OCI-LY7 (cell line): ENCODE data around the gene C11orf42. TPM values are rescaled to one million over a fixed set of nuclear protein-coding genes. Genes with fewer than 3 reads are reported as not detected.

Source experiments
- BruUV-seq: library from RNA; stranded (reverse); fragments of 400-500 nt; replicated peaks from 2 replicates; lab custom pipeline; 2021; lab: Mats Ljungman, UMichigan
- CTCF ChIA-PET: fragments of 300-600 bp; sonication (Branson Sonifier 250); formaldehyde crosslinking; loops from one replicate; lab custom pipeline; 2022; ENCODE audit warnings: antibody characterized with exemption; ENCODE audit not compliant: unreplicated experiment; lab: Charles Lee
- POLR2A ChIA-PET: fragments of 300-600 bp; sonication (Branson Sonifier 250); formaldehyde crosslinking; loops from one replicate; lab custom pipeline; 2022; ENCODE audit warnings: antibody characterized with exemption; lab: Charles Lee
- DNase-seq: peaks from one replicate; pipeline ENCODE4 v3.0.0-alpha.2; 2015; ENCODE audit warnings: low spot score
- H2AFZ ChIP-seq: fragments of 200-600 bp; sonication (generic), shearing (Covaris generic); 2 replicates; pipeline ENCODE4 v1.6.1; 2014; ENCODE audit warnings: mild to moderate bottlenecking, antibody characterized with exemption, low read length, moderate library complexity
- H3K27ac ChIP-seq: fragments of 200-600 bp; sonication (generic); 2 replicates; pipeline ENCODE4 v1.5.1; 2014; ENCODE audit warnings: mixed run types, low read depth, mild to moderate bottlenecking, moderate library complexity, low read length, inconsistent platforms; ENCODE audit not compliant: poor library complexity, severe bottlenecking
- H3K36me3 ChIP-seq: fragments of 200-600 bp; sonication (generic); 2 replicates; pipeline ENCODE4 v1.6.1; 2014; ENCODE audit warnings: mild to moderate bottlenecking, antibody characterized with exemption, low read length, moderate library complexity, mixed read lengths; ENCODE audit not compliant: insufficient read depth
- H3K4me1 ChIP-seq: fragments of 200-600 bp; sonication (generic); 2 replicates; pipeline ENCODE4 v1.5.1; 2014; ENCODE audit warnings: mild to moderate bottlenecking, low read length; ENCODE audit not compliant: insufficient read depth, poor library complexity, severe bottlenecking
- H3K4me2 ChIP-seq: fragments of 200-600 bp; sonication (generic); 2 replicates; pipeline ENCODE4 v1.6.1; 2014; ENCODE audit warnings: mild to moderate bottlenecking, low read length
- H3K4me3 ChIP-seq: fragments of 200-600 bp; sonication (generic); 2 replicates; pipeline ENCODE4 v1.5.1; 2014; ENCODE audit warnings: mild to moderate bottlenecking, low read depth, low read length; ENCODE audit not compliant: poor library complexity, severe bottlenecking
- H3K79me2 ChIP-seq: fragments of 200-600 bp; sonication (generic); 2 replicates; pipeline ENCODE4 v1.6.1; 2016; ENCODE audit warnings: low read depth, mild to moderate bottlenecking, low read length, moderate library complexity, mixed read lengths; ENCODE audit not compliant: insufficient read depth
- H3K9me2 ChIP-seq: fragments of 200-600 bp; sonication (generic); 2 replicates; pipeline ENCODE4 v1.6.1; 2016; ENCODE audit warnings: mild to moderate bottlenecking, low read length, mixed read lengths; ENCODE audit not compliant: insufficient read depth
- H3K9me3 ChIP-seq: fragments of 200-600 bp; sonication (generic); 2 replicates; pipeline ENCODE4 v1.6.1; 2014; ENCODE audit warnings: mild to moderate bottlenecking, mixed run types, low read length, mixed read lengths
- H4K20me1 ChIP-seq: fragments of 200-600 bp; sonication (generic); 2 replicates; pipeline ENCODE4 v1.6.1; 2014; ENCODE audit warnings: mild to moderate bottlenecking, antibody characterized with exemption, low read length, moderate library complexity, mixed read lengths; ENCODE audit not compliant: insufficient read depth
- EZH2phosphoT487 ChIP-seq: fragments of 200-600 bp; sonication (generic); IDR thresholded peaks from 2 replicates; pipeline ENCODE4 v1.6.1; 2018; ENCODE audit warnings: low read depth, borderline replicate concordance, mild to moderate bottlenecking, mixed run types, antibody characterized with exemption, low read length, moderate library complexity, mixed read lengths
- intact Hi-C: fragments of 100-400 bp; cut with micrococcal nuclease; formaldehyde crosslinking; loops from one replicate; pipeline ENCODE4 v1.10.0; 2022; ENCODE audit not compliant: unreplicated experiment
- total RNA-seq, 2 experiments: library from RNA; depleted of rRNA in 1 of 2; stranded (reverse); fragments of >200 nt in 1 of 2; shearing (Covaris generic) in 1 of 2; gene quantifications; 2 replicates each; pipeline ENCODE4 v1.2.3, GENCODE V29; 2014 to 2022
- TF ChIP-seq, protein P1 (sequence below): fragments of 200-600 bp; sonication (generic); conservative IDR thresholded peaks from 2 replicates; pipeline ENCODE4 v1.5.1; 2014; ENCODE audit warnings: mild to moderate bottlenecking, antibody characterized with exemption, low read length, moderate library complexity, mixed read lengths

Gene C11orf42
- total RNA-seq, 2 experiments from 2014 or later, result not detected

DNA sequence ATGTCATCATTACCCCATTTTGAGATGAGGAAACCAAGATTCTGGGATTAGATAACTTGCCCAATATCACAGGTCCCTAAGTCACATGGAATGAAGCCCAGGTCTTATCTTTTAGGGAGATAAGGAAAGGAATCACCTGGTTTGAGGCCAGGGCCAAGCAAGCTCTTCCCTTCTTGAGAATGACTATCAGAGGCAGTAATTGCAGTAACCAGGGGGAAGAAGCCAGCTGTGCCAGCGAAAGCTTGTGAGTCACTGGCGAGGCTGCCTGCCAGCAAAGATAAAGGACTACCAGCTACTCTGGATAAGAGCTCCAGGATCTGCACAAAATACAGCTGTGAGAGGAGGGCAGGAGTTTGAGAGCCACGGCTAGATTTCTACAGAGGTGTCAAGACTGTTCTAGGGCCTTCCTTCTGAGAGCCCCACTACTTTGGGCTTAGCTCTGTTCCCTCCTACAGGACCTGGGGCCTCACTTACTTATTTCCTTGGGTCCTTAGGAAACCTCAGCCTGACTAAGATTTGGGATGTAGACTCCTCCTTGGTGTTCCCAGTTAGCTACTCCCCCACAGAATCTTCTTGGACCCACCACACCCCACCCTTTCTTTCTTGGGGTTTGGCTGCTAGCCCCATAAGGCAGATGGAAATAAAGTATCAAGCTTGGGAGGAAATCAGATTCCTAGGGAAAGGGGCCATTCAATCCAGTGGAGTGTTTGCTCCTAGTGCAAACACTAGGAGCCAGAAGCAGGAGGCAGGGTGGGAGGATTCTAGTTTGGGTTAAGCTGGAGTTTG is 44.6 kb downstream of the C11orf42 start:
- no peak for DNase-seq
- TF ChIP-seq EZH2phosphoT487, result no peak
- TF ChIP-seq, protein P1, sequence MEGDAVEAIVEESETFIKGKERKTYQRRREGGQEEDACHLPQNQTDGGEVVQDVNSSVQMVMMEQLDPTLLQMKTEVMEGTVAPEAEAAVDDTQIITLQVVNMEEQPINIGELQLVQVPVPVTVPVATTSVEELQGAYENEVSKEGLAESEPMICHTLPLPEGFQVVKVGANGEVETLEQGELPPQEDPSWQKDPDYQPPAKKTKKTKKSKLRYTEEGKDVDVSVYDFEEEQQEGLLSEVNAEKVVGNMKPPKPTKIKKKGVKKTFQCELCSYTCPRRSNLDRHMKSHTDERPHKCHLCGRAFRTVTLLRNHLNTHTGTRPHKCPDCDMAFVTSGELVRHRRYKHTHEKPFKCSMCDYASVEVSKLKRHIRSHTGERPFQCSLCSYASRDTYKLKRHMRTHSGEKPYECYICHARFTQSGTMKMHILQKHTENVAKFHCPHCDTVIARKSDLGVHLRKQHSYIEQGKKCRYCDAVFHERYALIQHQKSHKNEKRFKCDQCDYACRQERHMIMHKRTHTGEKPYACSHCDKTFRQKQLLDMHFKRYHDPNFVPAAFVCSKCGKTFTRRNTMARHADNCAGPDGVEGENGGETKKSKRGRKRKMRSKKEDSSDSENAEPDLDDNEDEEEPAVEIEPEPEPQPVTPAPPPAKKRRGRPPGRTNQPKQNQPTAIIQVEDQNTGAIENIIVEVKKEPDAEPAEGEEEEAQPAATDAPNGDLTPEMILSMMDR, result no peak
- no peaks in the 10 kb centered on the region for H3K9me2 ChIP-seq
- POLR2A ChIA-PET, result interaction anchor here (0.6 to 1.2 kb wide), 3 partner anchors 9 to 148 kb away, joined by 5 to 16 read pairs (median 7); no protein-coding TSS in a partner anchor
- H3K79me2 ChIP-seq, result no peaks in the 10 kb centered on the region
- no peaks in the 10 kb centered on the region for H4K20me1 ChIP-seq
- CTCF ChIA-PET, result no interaction called here
- H2AFZ ChIP-seq, result no peak overlapping the region
- no peak overlapping the region for H3K4me3 ChIP-seq
- H3K4me2 ChIP-seq, result no peak overlapping the region
- BruUV-seq, result no TSS peak
- no peaks in the 10 kb centered on the region for H3K9me3 ChIP-seq
- no peaks in the 10 kb centered on the region for H3K36me3 ChIP-seq
- no peaks in the 10 kb centered on the region for H3K4me1 ChIP-seq
- intact Hi-C loops, result no loop called here
- no peak overlapping the region for H3K27ac ChIP-seq

DNA sequence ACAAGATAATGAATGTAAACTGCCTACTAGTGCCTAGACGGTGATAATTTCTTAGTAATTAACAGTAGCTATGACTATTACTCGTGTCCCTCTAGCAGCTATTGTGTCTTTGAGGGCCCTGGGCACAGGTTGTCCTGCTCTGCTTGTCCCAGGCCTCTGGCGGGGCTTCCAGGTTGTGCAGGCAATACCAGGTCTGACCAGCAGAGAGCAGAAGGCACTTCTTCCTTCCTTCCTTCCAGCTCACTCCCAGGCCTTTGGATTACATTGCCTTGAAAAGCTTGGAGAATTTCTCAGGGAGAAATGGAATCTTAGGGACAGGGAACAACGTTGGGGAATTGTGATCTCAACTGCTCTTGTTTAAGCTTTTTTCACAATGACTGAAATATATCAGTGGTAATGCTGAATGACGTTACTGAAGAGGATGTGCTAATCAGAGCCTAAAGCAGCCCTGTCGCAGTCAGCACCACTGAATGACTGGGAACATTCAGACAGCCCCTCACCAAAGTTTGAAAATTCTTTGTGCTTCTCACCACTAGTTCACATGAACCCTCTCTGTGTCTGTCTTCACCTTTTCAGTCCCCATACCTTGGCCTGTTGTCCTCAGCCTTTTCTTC is 45.9 kb downstream of the C11orf42 start:
- no peaks in the 10 kb centered on the region for H4K20me1 ChIP-seq
- H2AFZ ChIP-seq, result no peak overlapping the region
- no peak overlapping the region for H3K4me2 ChIP-seq
- H3K79me2 ChIP-seq, result no peaks in the 10 kb centered on the region
- CTCF ChIA-PET, result interaction anchor here (1.2 kb wide), 1 partner anchor 13 kb away, joined by 5 read pairs; the partner anchor contains the start of gene CNGA4
- BruUV-seq, result no TSS peak
- H3K9me2 ChIP-seq, result no peaks in the 10 kb centered on the region
- no peak for TF ChIP-seq EZH2phosphoT487
- TF ChIP-seq, protein P1, result peak; percentile 80
- no peak overlapping the region for H3K4me3 ChIP-seq
- no peaks in the 10 kb centered on the region for H3K36me3 ChIP-seq
- DNase-seq, result peak; percentile 47
- H3K27ac ChIP-seq, result no peak overlapping the region
- intact Hi-C loops, result loop anchor here (1.0 kb wide), 1 partner anchor 102 kb away; no protein-coding TSS in a partner anchor
- POLR2A ChIA-PET, result interaction anchor here (0.6 to 1.2 kb wide), 4 partner anchors 9 to 103 kb away, joined by 3 to 5 read pairs (median 3); no protein-coding TSS in a partner anchor
- H3K9me3 ChIP-seq, result no peaks in the 10 kb centered on the region
- H3K4me1 ChIP-seq, result no peaks in the 10 kb centered on the region
